Astrocyte (in vitro differentiated cells and primary cell): ENCODE results near the gene PPIF. TPM values are rescaled to one million over a fixed set of nuclear protein-coding genes. Genes with fewer than 3 reads are reported as not detected.

Source experiments
- DNase-seq: peaks from one replicate; pipeline ENCODE4 v3.0.0-alpha.2; 2010; ENCODE audit warnings: low read depth
- FAIRE-seq: peaks from 2 replicates; lab custom pipeline; 2011; peaks lifted over from hg19 to GRCh38; lab: Jason Lieb, UNC
- H2AFZ ChIP-seq: 2 replicates; pipeline ENCODE4 v1.6.0; 2012; ENCODE audit warnings: low read depth, low read length, inconsistent platforms
- H3K27ac ChIP-seq: 2 replicates; pipeline ENCODE4 v1.5.1; 2011; ENCODE audit warnings: low read depth, low read length, inconsistent platforms
- H3K27me3 ChIP-seq: 2 replicates; pipeline ENCODE4 v1.6.0; 2011; ENCODE audit warnings: low read length, inconsistent platforms; ENCODE audit not compliant: insufficient read depth
- H3K36me3 ChIP-seq: 2 replicates; pipeline ENCODE4 v1.5.1; 2011; ENCODE audit warnings: low read length, inconsistent platforms; ENCODE audit not compliant: insufficient read depth
- H3K4me1 ChIP-seq: 2 replicates; pipeline ENCODE4 v1.5.1; 2011; ENCODE audit warnings: low read length, inconsistent platforms; ENCODE audit not compliant: insufficient read depth
- H3K4me2 ChIP-seq: 2 replicates; pipeline ENCODE4 v1.6.0; 2012; ENCODE audit warnings: low read length, inconsistent platforms
- H3K4me3 ChIP-seq: 2 replicates; pipeline ENCODE4 v1.5.1; 2011; ENCODE audit warnings: low read depth, mild to moderate bottlenecking, low read length, inconsistent platforms; ENCODE audit not compliant: insufficient read depth
- H3K79me2 ChIP-seq: 2 replicates; pipeline ENCODE4 v1.6.0; 2012; ENCODE audit warnings: mild to moderate bottlenecking, low read length, inconsistent platforms; ENCODE audit not compliant: insufficient read depth
- H3K9ac ChIP-seq: 2 replicates; pipeline ENCODE4 v1.6.0; 2012; ENCODE audit warnings: mild to moderate bottlenecking, low read length, inconsistent platforms
- H3K9me3 ChIP-seq: 2 replicates; pipeline ENCODE4 v1.5.1; 2012; ENCODE audit warnings: low read depth, mild to moderate bottlenecking, low read length, inconsistent platforms; ENCODE audit not compliant: insufficient read depth
- H4K20me1 ChIP-seq: 2 replicates; pipeline ENCODE4 v1.6.0; 2012; ENCODE audit warnings: low read length, inconsistent platforms; ENCODE audit not compliant: insufficient read depth
- H3K27ac Mint-ChIP-seq: one replicate; pipeline ENCODE4 v1.8.0; 2021; ENCODE audit warnings: mild to moderate bottlenecking, mixed read lengths; ENCODE audit not compliant: unreplicated experiment
- H3K27me3 Mint-ChIP-seq: one replicate; pipeline ENCODE4 v1.8.0; 2021; ENCODE audit warnings: low read depth, mixed read lengths; ENCODE audit not compliant: unreplicated experiment
- H3K36me3 Mint-ChIP-seq: one replicate; pipeline ENCODE4 v1.8.0; 2021; ENCODE audit warnings: low read depth, mixed read lengths; ENCODE audit not compliant: unreplicated experiment
- H3K4me1 Mint-ChIP-seq: one replicate; pipeline ENCODE4 v1.8.0; 2021; ENCODE audit warnings: low read depth, mixed read lengths; ENCODE audit not compliant: unreplicated experiment
- H3K4me3 Mint-ChIP-seq: one replicate; pipeline ENCODE4 v1.8.0; 2021; ENCODE audit warnings: mild to moderate bottlenecking, moderate library complexity, mixed read lengths; ENCODE audit not compliant: unreplicated experiment
- H3K9me3 Mint-ChIP-seq: one replicate; pipeline ENCODE4 v1.8.0; 2021; ENCODE audit warnings: mild to moderate bottlenecking, mixed read lengths; ENCODE audit not compliant: unreplicated experiment
- EZH2 ChIP-seq: IDR thresholded peaks from 2 replicates; pipeline ENCODE4 v1.6.1; 2012; ENCODE audit warnings: mild to moderate bottlenecking, low read length, inconsistent platforms; ENCODE audit not compliant: insufficient read depth
- total RNA-seq: library from RNA; stranded (reverse); gene quantifications from 2 replicates; pipeline ENCODE4 v1.2.1, GENCODE V29; 2021
- TF ChIP-seq, protein P1 (sequence below): IDR thresholded peaks from 2 replicates; pipeline ENCODE4 v1.5.1; 2011; ENCODE audit warnings: low read depth, mild to moderate bottlenecking, inconsistent platforms, low read length, moderate library complexity; ENCODE audit not compliant: insufficient read depth

Gene PPIF
- total RNA-seq, 1 donor from 2014 or later, result 31.7 TPM

DNA sequence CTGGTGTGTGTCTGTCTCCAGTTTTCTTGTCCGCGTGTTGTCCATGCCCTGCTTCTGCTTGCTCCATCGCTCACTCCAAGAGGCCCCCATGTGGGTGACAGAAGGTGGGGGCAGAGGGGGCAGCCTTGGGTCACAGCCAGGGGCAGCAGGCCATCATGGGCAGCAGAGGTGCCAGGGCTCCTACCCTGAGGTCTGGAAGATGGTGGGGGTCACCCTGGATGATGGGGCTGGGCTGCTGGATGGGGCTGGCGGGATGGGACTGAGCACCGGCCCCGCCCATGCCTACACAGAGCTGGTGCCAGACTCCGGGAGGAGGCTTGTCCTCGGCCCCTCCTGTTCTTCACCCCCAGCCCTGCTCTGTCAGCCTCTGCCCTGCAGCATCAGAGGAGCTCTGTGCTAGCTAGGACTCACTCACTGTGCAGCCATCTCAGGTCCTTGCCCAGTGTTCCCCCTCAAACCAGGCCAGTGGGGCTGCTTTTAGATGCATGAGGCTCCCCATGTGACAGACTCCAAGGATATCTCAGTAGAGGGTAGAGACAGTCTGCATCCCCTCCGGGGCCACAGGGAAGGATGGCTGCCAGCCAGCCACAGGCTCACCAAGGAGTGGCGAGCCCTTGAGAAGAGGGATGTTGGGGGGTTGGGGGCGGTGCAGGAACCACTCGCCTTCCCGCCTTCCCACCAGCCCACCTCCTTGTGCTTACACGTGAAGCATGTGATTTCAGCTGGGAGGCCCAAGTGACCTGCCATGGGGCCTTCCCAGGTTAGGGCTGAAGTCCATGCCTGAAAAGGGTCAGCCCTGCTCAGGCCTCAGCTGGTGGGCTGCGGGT is 35.5 kb upstream of the PPIF start:
- Histone ChIP-seq H3K27ac (no peak overlapping the region), H3K27me3 (no peaks in the 10 kb centered on the region), H3K79me2 (peaks cover 3% of the 10 kb centered on the region), H3K4me1 (peaks cover 4% of the 10 kb centered on the region), H3K4me2 (no peak overlapping the region), H3K36me3 (peaks cover 22% of the 10 kb centered on the region), H3K9ac (no peak overlapping the region), H3K9me3 (no peaks in the 10 kb centered on the region), H3K4me3 (no peak overlapping the region), H4K20me1 (peaks cover 73% of the 10 kb centered on the region), H2AFZ (no peak overlapping the region)
- no peak overlapping the region for H3K4me3 Mint-ChIP-seq
- no peak for FAIRE-seq
- H3K27me3 Mint-ChIP-seq, result peaks cover 2% of the 10 kb centered on the region
- H3K27ac Mint-ChIP-seq, result no peak overlapping the region
- H3K9me3 Mint-ChIP-seq, result no peaks in the 10 kb centered on the region
- peaks cover 24% of the 10 kb centered on the region for H3K36me3 Mint-ChIP-seq
- H3K4me1 Mint-ChIP-seq, result peaks cover under 1% of the 10 kb centered on the region
- TF ChIP-seq, protein P1, sequence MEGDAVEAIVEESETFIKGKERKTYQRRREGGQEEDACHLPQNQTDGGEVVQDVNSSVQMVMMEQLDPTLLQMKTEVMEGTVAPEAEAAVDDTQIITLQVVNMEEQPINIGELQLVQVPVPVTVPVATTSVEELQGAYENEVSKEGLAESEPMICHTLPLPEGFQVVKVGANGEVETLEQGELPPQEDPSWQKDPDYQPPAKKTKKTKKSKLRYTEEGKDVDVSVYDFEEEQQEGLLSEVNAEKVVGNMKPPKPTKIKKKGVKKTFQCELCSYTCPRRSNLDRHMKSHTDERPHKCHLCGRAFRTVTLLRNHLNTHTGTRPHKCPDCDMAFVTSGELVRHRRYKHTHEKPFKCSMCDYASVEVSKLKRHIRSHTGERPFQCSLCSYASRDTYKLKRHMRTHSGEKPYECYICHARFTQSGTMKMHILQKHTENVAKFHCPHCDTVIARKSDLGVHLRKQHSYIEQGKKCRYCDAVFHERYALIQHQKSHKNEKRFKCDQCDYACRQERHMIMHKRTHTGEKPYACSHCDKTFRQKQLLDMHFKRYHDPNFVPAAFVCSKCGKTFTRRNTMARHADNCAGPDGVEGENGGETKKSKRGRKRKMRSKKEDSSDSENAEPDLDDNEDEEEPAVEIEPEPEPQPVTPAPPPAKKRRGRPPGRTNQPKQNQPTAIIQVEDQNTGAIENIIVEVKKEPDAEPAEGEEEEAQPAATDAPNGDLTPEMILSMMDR, result no peak
- TF ChIP-seq EZH2, result no peak
- no peak for DNase-seq

GRCh38 chr10:79312601-79313187 is 34.6 kb upstream of the PPIF start:
- peaks cover 19% of the 10 kb centered on the region for H3K36me3 ChIP-seq
- FAIRE-seq (no peak), DNase-seq (no peak)
- H3K4me3 Mint-ChIP-seq, result no peak overlapping the region
- no peak overlapping the region for H2AFZ ChIP-seq
- H3K4me1 Mint-ChIP-seq, result peaks cover 10% of the 10 kb centered on the region
- H3K79me2 ChIP-seq, result peaks cover 3% of the 10 kb centered on the region
- no peak overlapping the region for H3K4me3 ChIP-seq
- H3K4me2 ChIP-seq, result no peak overlapping the region
- TF ChIP-seq EZH2, result no peak
- TF ChIP-seq, protein P1, result no peak
- H3K27ac ChIP-seq, result no peak overlapping the region
- no peaks in the 10 kb centered on the region for H3K27me3 ChIP-seq
- peaks cover 13% of the 10 kb centered on the region for H3K4me1 ChIP-seq
- no peaks in the 10 kb centered on the region for H3K9me3 ChIP-seq
- H3K27ac Mint-ChIP-seq, result no peak overlapping the region
- no peaks in the 10 kb centered on the region for H3K9me3 Mint-ChIP-seq
- H4K20me1 ChIP-seq, result peaks cover 72% of the 10 kb centered on the region
- peaks cover 24% of the 10 kb centered on the region for H3K36me3 Mint-ChIP-seq
- peaks cover 2% of the 10 kb centered on the region for H3K27me3 Mint-ChIP-seq
- no peak overlapping the region for H3K9ac ChIP-seq
